GM18502 (cell line): ENCODE data around the gene PXDN.

Source experiments
- ATAC-seq: cut with Tn5 transposase; IDR thresholded peaks from one replicate; pipeline ENCODE4 v1.9.1; 2021; ENCODE audit warnings: mild to moderate bottlenecking; ENCODE audit not compliant: unreplicated experiment, poor library complexity

Gene PXDN

GRCh38 chr2:1755436-1756191, 11.3 kb upstream of the PXDN start:
- ATAC-seq = no peak

GRCh38 chr2:1754461-1755170, 10.3 kb upstream of the PXDN start:
- no peak for ATAC-seq

- no peak for ATAC-seq
These were observed 9.7 kb upstream of the PXDN start for GRCh38 chr2:1754046-1754445.

GRCh38 chr2:1752751-1753150, 8.4 kb upstream of the PXDN start:
- ATAC-seq = no peak

- ATAC-seq = no peak
These were observed 7.7 kb upstream of the PXDN start for GRCh38 chr2:1751767-1752725.

GRCh38 chr2:1750933-1751766, 6.8 kb upstream of the PXDN start:
- no peak for ATAC-seq

GRCh38 chr2:1750270-1750932, 6.1 kb upstream of the PXDN start:
- ATAC-seq = no peak

- ATAC-seq = no peak
These were observed 5.3 kb upstream of the PXDN start for GRCh38 chr2:1749489-1750119.

GRCh38 chr2:1748741-1749488, 4.6 kb upstream of the PXDN start:
- no peak for ATAC-seq

- no peak for ATAC-seq
These were observed 3.9 kb upstream of the PXDN start for GRCh38 chr2:1748176-1748740.

- no peak for ATAC-seq
These were observed 3.0 kb upstream of the PXDN start for GRCh38 chr2:1747065-1747941.

GRCh38 chr2:1746174-1747064, 2.1 kb upstream of the PXDN start:
- no peak for ATAC-seq

- ATAC-seq = no peak
These were observed 1.1 kb upstream of the PXDN start for GRCh38 chr2:1745171-1746023.

- ATAC-seq = no peak
These were observed 217 bp downstream of the PXDN start for GRCh38 chr2:1744151-1744445.

- no peak for ATAC-seq
These were observed 742 bp downstream of the PXDN start for GRCh38 chr2:1743396-1744150.
